Measurements from ENCODE around the gene TBCD.

TBCD gene

DNA sequence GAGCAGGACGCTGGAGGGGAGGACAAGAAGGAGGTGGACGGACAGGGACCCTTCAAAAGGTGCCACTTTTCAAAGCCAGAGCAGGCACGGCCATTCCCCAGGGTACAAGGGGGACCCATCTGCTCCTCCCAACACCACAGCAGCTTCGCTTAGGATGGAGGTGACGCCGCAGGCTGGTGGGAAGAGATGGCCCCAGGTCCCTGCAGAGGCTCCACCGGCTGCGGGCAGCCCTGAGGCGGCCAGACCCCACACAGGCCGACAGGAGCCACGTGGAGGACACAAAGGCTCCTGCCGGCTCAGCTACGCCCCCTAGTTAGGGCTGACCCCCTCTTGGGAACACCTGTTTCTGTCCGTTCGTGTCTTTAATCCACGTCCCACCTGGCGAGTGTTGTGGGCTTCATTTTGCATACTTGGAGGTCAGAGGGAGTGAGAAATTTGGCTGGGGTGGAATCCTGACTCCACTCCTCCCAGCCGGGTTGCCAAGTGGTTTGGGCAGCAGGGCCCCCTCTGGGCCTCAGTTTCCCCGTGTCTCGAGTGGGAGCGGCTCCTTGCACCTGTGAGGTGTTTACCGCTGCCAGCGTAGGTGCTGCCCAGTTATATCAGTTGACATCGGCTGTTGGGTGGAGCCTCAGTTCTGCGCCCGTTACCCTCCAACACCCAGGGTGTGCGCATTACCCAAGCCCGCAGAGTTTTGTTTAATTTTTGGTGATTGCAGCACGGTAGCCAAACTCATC is 41.2 kb upstream of the TBCD start:
- no peaks in the 10 kb centered on the region for H3K27me3 ChIP-seq
- no peak overlapping the region for H3K4me3 ChIP-seq
- no peak overlapping the region for H3K27ac ChIP-seq
- H3K9ac ChIP-seq, result no peak overlapping the region
- peaks cover 14% of the 10 kb centered on the region for H3K4me1 ChIP-seq
- no peaks in the 10 kb centered on the region for H4K20me1 ChIP-seq
- TF ChIP-seq Cebpa-rat (IDR thresholded peaks at IDR 0.05), result no peak
- H3K36me3 ChIP-seq, result no peaks in the 10 kb centered on the region
- H3K9me3 ChIP-seq, result no peaks in the 10 kb centered on the region
- no peak overlapping the region for H3K4me2 ChIP-seq

DNA sequence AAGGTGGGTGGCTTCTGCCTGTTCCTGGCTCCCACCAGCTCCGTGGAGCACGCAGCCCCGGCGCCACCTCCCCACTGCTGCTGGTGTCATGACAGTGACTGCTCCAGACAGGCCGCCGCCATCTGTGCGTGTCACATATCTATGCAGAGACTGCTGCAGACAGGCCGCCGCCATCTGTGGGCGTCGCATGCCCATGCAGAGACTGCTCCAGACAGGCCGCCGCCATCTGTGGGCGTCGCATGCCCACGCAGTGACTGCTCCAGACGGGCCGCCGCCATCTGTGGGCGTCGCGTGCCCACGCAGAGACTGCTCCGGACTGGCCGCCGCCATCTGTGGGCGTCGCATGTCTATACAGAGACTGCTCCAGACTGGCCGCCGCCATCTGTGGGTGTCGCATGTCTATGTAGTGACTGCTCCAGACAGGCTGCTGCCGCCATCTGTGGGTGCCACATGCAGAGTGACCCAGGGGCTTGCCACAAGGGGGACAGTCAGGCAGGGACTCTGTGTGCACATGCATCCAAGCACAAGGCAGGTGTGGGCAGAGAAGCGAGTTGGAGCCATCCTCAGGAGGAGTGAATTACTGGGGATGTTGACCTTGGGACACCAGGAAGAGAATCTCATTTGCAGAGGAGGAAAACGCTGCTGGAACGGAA is 38.7 kb upstream of the TBCD start:
- peaks cover 21% of the 10 kb centered on the region for H3K4me1 ChIP-seq

DNA sequence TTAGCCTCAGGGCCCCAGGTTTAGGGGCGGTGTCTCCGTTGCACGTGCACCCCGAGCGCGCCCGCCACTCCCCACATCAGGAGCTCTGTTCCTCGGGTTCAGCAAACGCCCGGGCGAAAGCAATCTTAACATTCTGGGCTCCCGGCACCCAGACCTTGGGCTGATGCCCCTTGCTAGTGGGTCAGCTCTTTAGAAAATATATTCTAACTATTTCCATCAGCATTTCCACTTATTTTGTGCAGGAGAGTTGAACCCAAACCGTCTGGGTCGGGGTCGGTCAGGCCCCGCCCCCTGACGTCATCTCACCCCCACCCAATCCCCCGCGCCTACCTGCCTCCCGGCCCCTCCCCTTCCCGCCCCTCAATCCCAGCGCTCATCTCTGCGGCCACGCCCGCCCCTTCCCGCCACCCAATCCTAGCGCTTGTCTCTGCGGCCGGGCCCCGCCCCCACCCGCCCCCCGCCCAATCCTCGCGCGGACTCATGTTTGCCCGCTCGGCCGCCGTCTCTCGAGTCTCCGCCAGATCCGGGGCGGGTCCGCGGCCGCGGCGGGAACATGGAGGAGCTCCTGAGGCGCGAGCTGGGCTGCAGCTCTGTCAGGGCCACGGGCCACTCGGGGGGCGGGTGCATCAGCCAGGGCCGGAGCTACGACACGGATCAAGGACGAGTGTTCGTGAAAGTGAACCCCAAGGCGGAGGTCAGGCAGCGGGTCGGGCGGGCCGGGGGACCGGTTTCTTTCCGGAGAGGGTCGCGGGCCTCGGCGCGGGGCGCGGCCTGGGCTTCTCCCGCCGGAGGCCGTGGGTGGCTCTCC is 35.5 kb upstream of the TBCD start, which contains the start of gene FN3KRP:
TSS of gene FN3KRP (plus strand) at position 504 of the 808 bp plus-strand sequence. CDS start at position 554, 50 bp downstream.
- Histone ChIP-seq H3K27ac (peak within 1 kb of the TSS; percentile 74), H3K9ac (peak within 1 kb of the TSS; percentile 85), H3K4me2 (peak within 1 kb of the TSS; percentile 95), H3K36me3 (peaks cover 32% of the 10 kb centered on the region), H3K27me3 (no peaks in the 10 kb centered on the region), H3K4me3 (peak within 1 kb of the TSS; percentile 87), H3K9me3 (no peaks in the 10 kb centered on the region), H3K4me1 (peaks cover 24% of the 10 kb centered on the region), H4K20me1 (peaks cover 19% of the 10 kb centered on the region)
- TF ChIP-seq Cebpa-rat (IDR thresholded peaks at IDR 0.05), result no peak

More for the DNA sequence above, 38.7 kb upstream of the TBCD start:
- H3K4me2 ChIP-seq, result no peak overlapping the region
- peaks cover under 1% of the 10 kb centered on the region; the same call in 1 of the 2 replicates for H3K36me3 ChIP-seq
- no peak for TF ChIP-seq Cebpa-rat (IDR thresholded peaks at IDR 0.05)
- no peak overlapping the region for H3K4me3 ChIP-seq
- no peaks in the 10 kb centered on the region for H3K27me3 ChIP-seq
- peaks cover 15% of the 10 kb centered on the region for H4K20me1 ChIP-seq
- H3K9ac ChIP-seq, result no peak overlapping the region
- H3K9me3 ChIP-seq, result no peaks in the 10 kb centered on the region
- no peak overlapping the region for H3K27ac ChIP-seq

DNA sequence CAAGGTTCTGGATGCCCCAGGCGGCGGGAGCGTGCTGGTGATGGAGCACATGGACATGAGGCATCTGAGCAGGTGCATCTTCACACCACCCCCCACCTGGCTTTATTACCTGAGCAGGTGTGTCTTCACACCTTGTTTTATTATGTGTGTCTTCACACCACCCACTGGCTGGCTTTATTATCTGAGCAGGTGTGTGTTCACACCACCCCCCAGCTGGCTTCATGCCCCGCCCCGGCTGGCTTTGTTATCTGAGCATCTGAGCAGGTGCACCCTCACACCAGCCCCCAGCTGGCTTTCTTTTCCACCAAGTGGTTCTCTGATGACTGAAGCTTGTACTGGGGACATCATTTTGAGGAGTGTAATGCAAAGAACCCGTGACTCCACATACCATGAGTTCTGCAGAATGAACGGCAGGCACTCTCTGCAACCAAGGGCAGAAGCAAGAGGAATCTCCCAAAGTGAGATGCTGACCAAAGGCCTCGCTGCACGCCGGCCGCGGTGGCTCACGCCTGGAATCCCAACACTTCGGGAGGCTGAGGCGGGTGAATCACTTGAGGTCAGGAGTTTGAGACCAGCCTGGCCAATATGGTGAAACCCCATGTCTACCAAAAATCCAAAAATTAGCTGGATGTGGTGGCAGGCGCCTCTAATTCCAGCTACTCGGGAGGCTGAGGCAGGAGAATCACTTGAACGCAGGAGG is 32.7 kb upstream of the TBCD start:
- Histone ChIP-seq H3K9me3 (no peaks in the 10 kb centered on the region), H3K27ac (no peak overlapping the region), H3K4me2 (no peak overlapping the region), H3K4me3 (no peak overlapping the region), H4K20me1 (peaks cover 28% of the 10 kb centered on the region), H3K4me1 (peaks cover 39% of the 10 kb centered on the region), H3K27me3 (no peaks in the 10 kb centered on the region), H3K9ac (no peak overlapping the region), H3K36me3 (peaks cover 50% of the 10 kb centered on the region)
- no peak for TF ChIP-seq Cebpa-rat (IDR thresholded peaks at IDR 0.05)

DNA sequence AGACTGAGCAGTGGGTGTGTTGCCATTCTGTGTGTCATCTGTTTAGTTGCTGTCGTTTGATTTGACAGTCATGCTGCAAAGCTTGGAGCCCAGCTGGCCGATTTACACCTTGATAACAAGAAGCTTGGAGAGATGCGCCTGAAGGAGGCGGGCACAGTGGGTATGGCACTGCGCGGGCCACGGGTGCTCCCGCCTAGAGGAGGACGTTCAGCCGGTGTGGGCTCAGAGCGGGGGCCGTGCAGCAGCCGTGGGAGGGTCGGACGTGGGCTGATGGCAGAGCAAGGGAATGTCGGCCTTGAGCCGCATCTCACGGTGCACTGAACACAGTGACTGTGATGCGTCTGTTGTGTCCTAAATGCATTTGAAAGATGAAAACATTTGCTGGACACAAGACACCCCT is 31.7 kb upstream of the TBCD start:
- peaks cover 28% of the 10 kb centered on the region for H4K20me1 ChIP-seq
- no peak for TF ChIP-seq Cebpa-rat (IDR thresholded peaks at IDR 0.05)

DNA sequence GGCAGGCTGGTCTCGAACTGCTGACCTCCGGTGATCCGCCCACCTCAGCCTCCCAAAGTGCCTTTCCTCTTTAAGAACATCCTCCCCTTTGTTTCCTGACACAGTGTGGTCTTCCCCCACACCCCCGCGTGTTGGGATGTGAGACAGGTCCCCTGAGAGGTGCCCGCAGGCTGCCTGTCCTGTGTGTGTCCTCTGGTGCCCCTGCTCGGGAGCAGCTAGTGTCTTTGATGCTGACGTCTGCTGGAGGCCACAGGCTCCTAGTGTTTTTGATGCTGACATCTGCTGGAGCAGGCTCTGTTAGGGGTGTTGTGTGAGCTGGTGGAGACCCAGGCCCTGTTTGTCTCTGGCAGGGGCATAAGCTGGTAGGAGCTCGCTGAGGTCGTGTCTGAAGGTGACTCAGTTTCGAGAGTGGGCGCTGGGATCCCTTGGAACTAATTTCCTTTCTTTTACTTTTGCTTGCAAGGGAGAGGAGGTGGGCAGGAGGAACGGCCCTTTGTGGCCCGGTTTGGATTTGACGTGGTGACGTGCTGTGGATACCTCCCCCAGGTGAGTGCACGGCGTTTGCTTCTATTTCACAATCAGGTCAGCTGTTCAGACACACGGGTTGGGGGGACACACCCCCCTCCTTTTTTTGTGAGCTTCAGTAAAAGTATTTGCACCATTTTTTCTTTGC is 29.4 kb upstream of the TBCD start:
- H3K4me3 ChIP-seq, result no peak overlapping the region
- peaks cover 82% of the 10 kb centered on the region for H3K36me3 ChIP-seq
- no peaks in the 10 kb centered on the region for H3K9me3 ChIP-seq
- peak overlapping the region; percentile 55 for H3K4me2 ChIP-seq
- H3K27me3 ChIP-seq, result no peaks in the 10 kb centered on the region
- H3K9ac ChIP-seq, result peak overlapping the region; percentile 57; the same call in 1 of the 2 replicates
- H3K4me1 ChIP-seq, result peaks cover 28% of the 10 kb centered on the region
- peaks cover 20% of the 10 kb centered on the region for H4K20me1 ChIP-seq
- no peak for TF ChIP-seq Cebpa-rat (IDR thresholded peaks at IDR 0.05)
- H3K27ac ChIP-seq, result peak overlapping the region; percentile 55; the same call in 1 of the 2 replicates

More for the DNA sequence above, 31.7 kb upstream of the TBCD start:
- Histone ChIP-seq H3K9ac (no peak overlapping the region), H3K4me3 (no peak overlapping the region), H3K27ac (no peak overlapping the region), H3K4me2 (no peak overlapping the region), H3K4me1 (peaks cover 39% of the 10 kb centered on the region), H3K9me3 (no peaks in the 10 kb centered on the region), H3K27me3 (no peaks in the 10 kb centered on the region), H3K36me3 (peaks cover 59% of the 10 kb centered on the region)

DNA sequence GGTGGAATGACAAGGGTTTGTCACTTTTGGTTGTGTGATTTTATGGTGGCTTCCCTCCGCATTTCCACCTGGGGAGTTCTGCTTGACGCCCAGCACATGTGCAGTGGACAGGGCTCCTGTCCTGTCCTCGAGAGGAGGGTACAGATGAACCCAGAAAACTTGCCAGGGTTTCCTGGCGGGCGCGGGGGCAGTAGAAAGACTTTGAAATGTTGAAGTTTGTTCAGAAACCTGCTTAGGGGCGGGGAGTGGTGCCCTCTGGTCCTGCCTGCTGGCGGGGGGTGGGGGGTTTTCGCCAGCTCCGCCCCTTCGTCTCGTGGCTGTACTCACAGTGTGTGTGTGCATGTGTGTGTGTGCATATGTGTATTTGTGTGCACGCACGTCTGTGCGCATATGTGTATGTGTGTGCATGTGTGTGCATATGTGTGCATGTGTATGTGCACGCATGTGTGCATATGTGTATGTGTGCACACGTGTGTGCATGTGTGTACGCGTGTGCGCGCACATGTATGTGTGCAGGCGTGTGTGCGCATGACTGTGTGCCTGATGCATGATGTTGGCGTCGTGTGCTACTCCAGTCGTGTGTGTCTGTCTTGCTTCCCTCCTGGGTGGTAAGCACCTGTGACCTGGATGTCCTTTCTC is 28.6 kb upstream of the TBCD start:
- no peaks in the 10 kb centered on the region for H3K9me3 ChIP-seq
- no peak overlapping the region for H3K4me2 ChIP-seq
- TF ChIP-seq Cebpa-rat (IDR thresholded peaks at IDR 0.05), result no peak
- peaks cover 88% of the 10 kb centered on the region for H3K36me3 ChIP-seq
- peaks cover 12% of the 10 kb centered on the region for H4K20me1 ChIP-seq
- H3K9ac ChIP-seq, result no peak overlapping the region
- no peak overlapping the region for H3K4me3 ChIP-seq
- H3K4me1 ChIP-seq, result peaks cover 20% of the 10 kb centered on the region
- no peaks in the 10 kb centered on the region for H3K27me3 ChIP-seq
- no peak overlapping the region for H3K27ac ChIP-seq

DNA sequence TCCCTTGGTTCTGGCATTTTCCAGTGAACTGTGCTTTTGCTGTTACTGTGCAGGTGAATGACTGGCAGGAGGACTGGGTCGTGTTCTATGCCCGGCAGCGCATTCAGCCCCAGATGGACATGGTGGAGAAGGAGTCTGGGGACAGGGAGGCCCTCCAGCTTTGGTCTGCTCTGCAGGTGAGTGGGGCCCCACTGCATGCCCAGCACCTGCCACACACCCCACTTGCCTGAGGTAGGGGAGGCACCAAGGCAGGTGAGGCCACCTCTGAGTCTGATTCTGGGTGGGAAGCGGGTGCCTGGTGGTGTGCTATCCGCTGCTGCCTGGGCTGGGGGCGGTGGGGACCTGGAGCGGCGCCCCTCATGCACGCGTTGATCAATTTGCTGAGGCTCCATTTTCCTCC is 25.4 kb upstream of the TBCD start:
- H3K27ac ChIP-seq, result no peak overlapping the region
- H3K27me3 ChIP-seq, result no peaks in the 10 kb centered on the region
- TF ChIP-seq Cebpa-rat (IDR thresholded peaks at IDR 0.05), result no peak
- H3K36me3 ChIP-seq, result peaks cover 88% of the 10 kb centered on the region
- H3K9me3 ChIP-seq, result no peaks in the 10 kb centered on the region
- peaks cover 10% of the 10 kb centered on the region; the same call in 1 of the 2 replicates for H4K20me1 ChIP-seq
- no peak overlapping the region for H3K4me2 ChIP-seq
- H3K4me3 ChIP-seq, result no peak overlapping the region
- peaks cover 15% of the 10 kb centered on the region for H3K4me1 ChIP-seq
- no peak overlapping the region for H3K9ac ChIP-seq
